Measurements from ENCODE around the gene PAX8.
A peak's percentile ranks its signal among the peaks of the same experiment; 100 is the strongest.

The PAX8 gene

DNA sequence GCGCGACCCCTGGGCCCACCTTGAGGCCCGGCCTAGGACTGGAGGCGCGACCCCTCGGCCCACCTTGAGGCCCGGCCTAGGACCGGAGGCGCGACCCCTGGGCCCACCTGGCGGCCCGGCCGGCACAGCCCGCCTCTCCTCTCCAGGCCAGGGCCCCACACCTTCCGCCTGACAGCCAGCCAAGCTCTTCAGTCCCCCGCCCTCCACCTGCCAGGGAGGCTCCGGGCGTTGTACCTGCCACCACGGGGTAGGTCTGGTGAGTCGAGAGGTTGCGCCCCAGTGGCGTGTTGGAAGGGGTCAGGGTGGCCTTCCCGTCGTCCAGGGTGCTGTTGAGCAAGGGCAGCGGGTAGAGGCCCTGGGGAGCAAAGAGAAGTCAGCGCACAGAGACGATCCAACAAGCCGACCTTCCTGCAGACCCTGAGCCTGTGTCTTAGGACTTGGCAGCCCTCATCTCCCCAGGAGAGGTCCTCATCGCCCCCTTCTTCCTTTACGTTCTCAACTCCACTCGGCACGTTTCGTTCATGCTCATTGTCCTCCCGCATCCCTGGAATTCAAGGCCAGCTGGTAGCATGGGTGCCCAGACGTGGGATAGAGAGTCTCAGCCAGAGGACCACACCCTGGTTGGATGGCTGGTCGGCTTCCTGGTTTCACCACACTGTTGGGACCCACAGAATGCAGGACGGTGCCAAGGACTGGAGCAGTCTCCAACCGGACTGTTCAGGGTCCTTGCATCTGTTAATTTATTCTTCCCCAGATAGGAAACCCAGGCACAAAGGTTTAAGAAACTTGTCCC lies 42.2 kb downstream of the PAX8 start:
- no peak for DNase-seq

DNA sequence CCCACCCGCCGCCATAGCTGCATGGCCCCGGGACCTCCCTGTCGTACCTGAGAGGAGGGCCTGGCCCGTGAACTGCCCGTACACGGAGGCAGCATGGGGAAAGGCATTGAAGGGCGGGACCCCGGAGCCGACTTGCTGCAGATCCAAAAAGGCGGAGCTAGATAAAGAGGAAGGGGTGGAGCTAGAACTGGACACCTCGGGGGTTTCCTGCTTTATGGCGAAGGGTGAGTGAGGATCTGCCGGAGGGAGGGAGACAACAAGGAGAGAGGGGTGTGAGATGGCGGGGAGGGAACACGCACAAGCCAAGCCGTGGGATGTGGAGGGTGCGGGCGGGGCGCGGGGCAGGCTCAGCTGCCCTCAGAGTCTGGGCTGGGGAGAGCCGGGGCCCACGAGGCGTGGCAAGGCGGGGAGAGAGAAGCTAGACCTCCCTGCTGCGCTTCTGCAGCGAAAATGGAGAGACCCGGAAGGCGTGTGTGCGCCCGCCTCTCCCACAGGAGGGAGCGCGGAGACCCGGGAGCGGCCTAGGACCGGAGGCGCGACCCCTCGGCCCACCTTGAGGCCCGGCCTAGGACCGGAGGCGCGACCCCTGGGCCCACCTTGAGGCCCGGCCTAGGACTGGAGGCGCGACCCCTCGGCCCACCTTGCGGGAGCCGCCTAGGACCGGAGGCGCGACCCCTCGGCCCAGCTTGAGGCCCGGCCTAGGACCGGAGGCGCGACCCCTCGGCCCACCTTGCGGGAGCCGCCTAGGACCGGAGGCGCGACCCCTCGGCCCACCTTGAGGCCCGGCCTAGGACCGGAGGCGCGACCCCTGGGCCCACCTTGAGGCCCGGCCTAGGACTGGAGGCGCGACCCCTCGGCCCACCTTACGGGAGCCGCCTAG lies 43.1 kb downstream of the PAX8 start:
- DNase-seq = peak; percentile 72

DNA sequence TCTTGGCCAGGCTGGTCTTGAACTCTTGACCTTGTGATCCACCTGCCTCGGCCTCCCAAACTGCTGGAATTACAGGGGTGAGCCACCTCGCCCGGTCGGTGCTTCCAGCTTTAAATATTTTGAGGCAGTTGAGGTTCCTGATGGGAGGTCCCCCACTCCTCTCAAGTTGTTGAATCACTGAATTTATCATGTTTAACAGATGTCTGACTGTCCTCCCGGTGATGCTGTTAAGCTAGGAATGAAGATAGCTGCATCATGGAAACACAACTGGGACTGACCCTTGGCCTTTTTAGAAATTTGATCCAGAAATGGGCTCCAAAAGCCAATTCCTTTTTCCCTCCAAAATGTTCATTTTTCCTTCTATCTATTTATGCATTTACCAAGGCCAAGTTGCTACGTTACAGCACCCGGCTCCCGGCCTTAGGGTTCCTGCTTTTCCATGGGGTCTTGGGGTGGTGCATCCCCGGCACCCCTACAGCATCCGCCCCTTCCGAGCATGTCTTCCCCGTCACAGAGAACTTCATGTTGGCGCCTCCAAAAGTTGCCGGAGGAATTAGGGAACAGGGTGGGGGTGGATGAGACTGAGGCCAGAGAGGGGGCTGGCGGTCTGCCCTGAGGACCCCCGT lies 43.9 kb downstream of the PAX8 start:
- DNase-seq = no peak

DNA sequence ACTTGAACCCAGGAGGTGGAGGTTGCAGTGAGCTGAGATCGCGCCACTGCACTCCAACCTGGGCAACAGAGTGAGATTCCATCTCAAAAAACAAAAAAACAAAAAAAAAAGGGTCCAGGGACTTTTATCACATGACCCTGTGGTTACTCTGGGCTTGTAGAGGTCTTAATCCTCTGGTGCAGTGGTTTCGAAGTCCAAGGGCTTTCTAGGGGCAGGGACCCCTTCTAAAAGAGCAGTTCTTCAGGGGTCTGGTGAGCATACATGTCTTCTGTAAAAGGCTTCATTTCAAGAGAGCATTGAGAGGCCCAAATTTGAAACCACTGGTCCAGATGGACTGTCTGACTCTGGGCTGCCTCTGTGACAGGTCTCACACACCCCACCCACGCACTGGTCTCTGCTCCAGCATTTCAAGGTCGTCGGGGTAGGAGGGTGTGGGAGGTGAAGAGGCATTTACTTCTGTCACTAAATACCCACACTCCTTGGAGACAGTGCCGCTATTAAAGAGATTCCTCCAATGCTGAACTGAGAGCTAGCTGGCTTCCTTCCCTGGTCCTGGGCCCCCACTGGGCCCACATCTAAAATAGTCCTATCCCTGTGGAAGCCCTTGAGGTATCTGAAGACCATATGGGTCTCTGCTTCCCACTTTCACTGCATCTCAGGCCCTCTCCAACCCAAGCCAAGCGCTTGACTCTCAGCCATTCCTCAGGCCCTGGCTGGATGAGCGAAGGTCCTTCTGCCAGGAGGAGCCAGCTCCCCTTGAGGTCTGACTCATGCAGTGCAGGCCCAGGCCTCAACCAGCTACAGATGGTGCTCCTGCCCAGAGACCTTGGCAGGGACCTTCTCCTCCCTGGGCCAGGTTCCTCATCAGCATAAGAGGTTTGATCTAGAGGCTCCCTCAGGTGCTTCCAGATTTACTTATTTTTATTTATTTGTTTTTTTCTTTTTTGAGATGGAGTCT lies 44.8 kb downstream of the PAX8 start:
- DNase-seq = peak; percentile 51

DNA sequence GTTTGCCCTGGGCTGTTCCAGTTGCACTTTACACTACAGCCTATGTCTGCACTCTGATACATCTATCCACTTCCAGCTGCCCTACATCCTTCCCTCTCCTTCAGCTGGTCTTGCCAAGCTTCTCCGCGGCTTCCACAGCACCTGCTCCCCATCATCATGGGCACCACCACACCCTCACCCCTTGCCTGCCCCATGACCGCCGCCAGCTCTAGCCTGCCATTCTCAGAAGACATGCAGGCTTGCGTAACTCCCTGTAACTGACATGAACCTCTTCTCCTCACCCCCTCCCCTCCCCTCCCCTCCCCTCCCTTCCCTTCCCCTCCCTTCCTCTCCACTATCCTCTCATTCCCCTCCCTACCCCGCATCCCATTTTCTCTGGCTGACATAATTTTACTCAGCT lies 46.0 kb downstream of the PAX8 start:
- peak; percentile 25 for DNase-seq

DNA sequence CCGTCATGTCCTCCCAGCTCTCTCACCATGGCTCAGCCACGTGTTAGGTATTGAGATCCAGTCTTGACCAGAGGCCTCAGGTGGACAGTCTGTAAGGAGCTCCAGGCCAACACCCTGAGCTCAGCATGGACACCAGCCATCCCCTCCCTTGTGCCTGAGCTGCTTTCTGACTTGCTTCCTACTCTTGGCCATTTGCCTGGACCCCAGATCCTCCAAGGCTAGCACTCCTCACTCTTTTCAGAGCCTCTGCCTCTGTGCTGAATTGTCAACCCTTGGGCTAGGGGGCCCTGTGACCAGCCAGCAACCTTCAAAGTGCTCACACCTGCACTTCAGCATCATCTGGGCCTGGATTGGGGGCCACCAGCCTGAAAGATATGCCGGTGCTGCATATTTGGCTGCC lies 46.6 kb downstream of the PAX8 start:
- no peak for DNase-seq

DNA sequence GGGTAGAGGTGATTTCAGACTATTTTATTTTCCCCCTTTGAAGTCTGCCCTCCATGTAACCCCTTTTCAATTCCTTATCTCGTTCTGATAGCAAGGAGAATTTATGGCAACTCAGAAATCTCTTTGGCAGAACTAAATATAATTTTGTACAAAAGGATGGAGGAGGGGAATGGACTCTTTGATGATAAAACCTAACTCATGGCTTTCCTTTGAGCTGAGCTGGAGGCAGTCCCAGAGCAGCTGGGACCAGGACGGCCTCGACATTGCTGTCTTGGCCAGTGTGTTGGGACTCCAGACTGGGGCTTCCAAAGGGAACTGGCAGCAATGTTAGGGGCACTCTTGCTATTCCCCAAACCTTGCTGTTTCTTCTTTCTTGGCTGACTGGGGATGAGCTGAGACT lies 47.7 kb downstream of the PAX8 start:
- DNase-seq = no peak

DNA sequence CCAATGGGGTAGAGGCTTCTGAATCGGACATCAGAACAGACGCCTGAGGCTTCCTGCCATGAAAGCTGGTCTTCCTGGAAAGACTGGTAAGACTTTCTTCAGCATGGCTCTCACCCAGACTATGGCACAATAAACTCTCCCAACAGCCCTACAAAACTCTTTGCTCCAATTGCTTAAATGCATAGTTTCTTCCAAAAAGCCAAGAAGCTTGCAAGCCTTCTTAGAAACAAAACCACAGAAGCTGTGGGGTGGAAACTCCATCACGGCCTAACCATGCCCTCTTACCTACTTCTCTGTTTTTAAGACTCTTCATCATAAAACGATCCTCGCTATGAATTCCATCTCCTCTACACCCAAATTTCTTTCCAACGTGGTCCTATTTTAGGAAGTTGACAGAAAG lies 48.2 kb downstream of the PAX8 start:
- peak; percentile 35 for DNase-seq

DNA sequence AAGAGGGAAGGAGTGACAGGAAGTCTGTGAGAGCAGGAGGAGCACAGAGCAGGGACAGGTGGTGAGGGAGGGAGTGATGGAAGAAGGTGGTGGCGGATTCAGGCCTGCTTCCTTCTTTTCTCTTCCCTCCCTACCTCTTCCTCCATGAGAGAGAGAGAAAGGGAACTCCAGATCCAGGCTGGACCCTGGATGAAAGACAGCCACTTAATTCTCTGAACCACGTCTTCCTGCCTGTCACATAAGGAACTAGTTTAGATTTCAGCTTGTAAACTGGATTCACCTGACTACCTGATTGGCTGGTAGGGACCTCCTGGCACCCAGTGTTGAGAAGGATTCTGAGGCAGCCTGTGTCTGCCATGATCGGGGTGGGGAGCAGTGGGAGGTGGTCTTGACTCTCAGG lies 48.9 kb downstream of the PAX8 start:
- DNase-seq = no peak

DNA sequence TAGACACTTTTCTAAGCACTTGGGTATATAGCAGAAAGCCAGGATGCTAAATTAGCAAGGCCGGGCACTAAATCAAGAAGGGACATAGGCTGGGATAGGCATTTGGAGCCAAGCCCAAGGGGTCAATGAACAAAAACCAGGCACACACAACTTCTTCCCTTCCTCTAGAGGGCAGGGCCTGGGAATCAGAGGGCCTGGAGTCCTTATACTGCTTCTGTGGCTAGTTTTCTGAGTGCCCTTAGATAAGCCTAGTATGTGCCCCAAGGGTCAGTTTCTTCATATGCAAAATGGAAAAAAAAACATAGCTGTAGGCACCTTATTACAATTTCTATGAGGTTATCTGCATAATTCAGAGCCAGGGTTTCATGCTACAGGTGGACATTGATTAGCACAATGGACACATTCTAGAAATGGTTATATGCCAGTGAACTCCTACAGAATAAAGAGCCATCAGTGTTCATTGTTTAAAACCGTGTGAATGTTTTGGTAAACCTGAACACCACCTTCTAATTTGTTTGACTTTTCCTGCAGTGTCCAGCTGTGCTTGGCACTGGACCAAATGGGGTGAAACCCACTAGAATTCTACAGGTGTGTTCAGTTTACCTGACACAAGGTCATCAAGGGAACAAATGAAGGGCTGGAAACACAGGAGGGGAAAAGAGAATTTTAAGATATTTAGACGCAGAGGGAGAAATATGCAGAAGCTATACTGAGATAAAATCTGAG lies 49.6 kb downstream of the PAX8 start:
- no peak for DNase-seq

DNA sequence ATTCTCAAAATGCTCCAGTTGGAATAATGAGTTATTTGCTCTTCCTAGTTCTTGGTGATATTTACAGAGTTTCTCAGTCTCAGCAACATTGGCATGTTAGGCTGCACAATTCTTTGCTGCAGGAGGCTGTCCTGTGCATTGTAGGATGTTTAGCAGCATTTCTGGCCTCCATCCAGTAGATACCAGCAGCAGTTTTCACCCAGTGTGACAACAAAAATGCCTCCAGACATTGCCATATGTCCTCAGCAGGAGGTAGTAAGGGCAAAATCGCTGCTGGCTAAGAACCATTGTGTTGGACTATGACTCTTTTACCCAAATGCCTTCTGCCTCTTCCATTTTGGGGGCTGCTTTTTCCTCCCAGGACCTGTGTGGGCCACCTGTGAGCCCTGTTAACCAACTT lies 50.4 kb downstream of the PAX8 start:
- no peak for DNase-seq

DNA sequence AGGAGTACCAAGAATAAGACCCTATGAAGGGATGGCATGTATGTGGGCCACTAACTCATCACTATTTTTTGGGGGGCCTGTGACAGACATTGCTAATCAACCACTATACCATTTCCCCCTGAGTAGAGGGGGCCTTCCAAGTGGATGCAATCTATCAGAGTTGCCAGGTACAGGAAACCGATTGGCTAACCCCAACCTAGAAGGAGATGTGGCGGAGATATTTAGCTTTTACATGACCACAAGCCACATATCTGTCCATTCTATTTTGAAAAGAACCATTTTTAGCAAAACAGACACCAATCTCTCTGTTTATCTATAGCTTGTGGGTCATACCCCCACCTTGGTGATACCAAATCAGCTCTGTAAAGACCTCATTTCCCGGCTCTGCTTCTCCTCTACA lies 51.0 kb downstream of the PAX8 start:
- peak; percentile 47 for DNase-seq

DNA sequence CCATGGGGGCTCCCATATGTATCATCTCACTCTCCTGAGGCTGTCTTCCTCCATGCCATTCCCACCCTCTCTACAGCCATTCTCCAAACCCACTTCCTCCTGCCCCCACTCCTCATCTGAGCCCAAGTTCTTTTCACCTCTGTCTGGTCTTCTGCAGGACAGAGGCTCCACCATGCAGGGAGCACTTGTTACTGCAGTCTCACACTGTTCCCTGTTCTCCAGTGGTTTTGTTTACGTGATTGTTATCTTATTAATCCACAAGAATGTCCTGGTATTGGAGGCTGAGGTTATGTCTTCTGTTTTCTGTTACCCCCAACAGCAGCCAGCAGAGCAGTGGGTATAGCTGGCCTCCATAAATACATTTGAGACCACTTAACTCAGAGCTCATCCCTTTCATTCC lies 51.4 kb downstream of the PAX8 start:
- no peak for DNase-seq

DNA sequence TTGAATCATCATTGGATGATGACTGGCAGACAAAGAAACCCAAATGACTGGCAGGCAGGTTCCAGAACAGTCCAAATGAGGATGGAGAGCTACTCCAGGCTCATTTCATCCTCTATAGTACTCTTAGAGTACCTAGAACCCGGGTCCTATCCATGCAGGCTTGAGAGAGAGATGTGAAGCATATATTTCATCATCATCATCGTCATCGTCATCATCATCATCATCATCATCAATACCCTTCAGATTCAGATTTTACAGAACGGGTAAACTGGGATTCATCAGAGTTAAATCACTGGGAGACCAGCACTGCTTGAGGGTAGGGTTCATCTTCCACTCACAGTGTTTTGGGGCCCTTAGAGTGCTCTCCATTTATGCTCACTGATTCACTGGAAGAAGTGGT lies 52.3 kb downstream of the PAX8 start:
- no peak for DNase-seq

DNA sequence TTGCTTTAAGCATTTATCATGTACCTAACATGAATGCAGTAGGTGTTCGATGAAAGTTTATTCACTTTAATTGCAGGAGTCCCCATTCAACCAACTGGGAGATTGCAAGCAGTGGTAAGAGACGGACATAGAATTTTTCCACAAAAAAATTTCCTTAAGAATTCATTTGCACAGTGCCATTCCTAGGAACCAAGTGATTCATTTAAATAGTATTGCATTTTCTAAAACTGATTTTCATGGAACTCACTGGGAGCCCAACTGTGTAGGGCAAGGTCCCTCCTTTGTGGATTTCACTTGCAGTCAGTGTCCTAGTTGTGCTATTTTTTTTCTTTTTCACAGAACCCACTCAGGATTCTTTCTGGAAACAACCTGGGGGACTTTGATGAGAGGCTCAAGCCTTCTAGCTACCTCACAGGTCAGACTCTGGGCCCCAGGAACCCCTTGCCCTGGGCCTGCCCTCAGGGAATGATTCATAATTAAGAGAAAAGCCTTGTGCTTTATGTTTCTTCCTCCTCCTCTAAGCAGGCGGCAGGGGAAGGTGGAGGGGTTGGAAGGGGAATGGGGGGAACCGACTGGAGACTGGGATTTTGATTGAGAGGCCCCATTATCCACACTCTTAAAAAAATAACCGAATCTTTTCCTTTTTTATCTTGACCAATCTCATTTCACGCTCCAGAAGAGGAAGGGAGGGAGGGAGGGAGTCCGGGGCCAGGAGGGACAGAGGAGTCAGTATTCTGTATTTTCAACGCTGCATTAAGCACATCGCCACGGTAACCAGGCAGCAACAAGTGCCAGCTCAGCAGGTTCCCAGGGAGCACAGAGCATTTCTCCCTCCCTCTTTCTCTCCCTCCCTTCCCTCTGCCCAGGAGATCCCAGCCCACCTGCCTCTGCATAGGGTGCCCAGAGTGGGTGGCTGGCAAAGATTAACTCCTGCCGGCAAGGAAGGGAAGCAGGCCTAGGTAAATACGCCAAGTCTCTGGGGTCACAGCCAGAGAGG lies 53.2 kb downstream of the PAX8 start:
- DNase-seq = no peak

DNA sequence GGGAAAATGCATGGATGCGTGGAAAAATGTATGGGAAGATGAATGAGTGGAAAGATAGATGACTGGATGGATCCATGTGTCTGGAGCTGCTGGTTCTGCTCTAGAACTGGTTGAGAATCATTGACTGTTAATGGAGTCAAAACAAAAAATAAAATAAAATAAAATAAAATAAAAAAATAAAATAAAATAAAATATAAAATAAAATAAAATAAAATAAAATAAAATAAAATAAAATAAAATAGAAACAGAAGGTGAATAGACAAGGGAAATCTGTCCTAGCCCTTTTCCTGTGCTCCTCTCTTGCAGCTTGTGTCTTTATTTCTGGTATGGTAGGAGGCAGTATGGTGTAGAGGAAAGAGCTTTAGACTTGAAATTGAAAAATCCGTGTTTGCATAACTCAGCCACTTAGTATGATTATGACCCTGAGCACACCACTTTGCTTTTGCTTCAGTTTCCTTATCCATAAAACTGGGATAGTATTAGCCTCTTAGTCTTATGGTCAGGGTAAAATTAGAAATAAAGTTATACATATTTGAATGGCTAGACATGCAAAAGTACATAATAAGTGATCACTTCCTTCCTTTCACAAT lies 54.0 kb downstream of the PAX8 start:
- no peak for DNase-seq

DNA sequence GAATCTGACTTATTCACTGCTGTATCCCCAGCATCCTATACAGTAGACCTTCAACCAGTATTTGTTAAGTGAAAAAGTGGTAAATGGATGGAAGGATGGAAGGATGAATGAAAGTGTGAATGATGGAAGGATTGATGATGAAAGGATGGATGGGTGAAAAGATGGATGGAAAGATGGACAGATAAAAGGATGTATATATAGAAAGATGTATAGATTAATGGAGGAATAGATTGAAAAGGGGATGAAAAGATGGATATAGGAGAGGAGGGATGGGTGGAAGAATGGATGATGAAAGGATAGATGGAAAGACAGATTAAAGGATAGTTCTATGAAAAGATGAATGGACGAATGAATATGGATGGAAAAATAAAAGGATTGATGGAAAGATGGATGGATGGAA lies 54.9 kb downstream of the PAX8 start:
- no peak for DNase-seq

DNA sequence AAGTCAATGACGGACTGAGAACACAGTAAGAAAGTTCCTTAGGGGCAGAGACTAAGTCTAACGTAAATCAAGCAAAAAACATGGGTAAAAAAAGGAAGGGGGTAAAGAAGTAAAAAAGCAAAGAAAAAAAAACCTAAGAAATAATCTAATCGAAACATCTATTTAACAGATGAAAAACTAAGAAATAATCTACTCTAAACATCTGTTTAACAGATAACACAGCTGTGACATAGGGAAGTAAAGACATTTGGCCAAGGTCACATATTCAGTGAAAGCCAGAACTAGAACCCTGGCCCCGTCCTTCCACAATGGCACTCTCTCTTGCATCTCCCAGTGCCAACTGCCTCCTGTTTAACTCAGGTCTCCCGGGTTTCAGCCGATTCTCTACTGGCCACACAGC lies 56.9 kb downstream of the PAX8 start:
- peak; percentile 26 for DNase-seq

DNA sequence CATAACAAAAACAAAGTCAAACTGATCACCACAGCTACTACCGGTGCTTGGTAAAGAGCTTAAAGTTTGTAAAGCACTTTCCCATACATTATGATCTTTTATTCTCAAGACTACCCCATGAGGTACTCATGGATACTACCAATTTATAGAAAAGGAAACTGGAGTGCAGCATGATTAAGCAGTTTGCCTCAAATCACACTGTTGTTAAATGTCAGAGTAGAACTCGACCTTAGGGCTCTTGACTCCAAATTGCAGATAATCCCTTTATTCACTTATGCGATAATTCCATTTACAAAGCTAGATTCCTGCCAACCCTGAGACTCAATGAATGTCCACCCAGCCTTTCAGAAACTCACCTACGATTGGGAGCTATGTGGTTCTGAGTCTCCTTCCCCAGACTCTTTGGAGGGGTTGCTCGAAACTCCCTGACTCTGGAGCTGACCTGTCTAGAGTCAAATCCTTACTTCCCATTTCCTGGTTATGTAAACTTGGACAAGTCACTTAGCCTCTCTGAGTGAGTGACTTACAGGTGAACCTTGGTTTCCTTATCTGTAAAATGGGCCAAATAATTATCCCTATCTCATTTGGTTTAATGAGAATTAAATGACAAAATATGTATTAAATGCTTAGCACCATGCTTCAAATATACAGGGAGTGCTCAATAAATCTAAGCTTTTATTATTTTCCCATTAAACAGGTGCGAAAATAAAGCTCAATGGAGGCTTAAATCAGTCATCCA lies 57.6 kb downstream of the PAX8 start:
- no peak for DNase-seq

Measured in hematopoietic multipotent progenitor cell treated with erythropoietin and hydrocortisone succinate and interleukin-3 and kit ligand, for 6 days (in vitro differentiated cells).